ENCODE data around the gene PPM1N. TPM values are rescaled to one million over a fixed set of nuclear protein-coding genes. Genes with fewer than 3 reads are reported as not detected.

The PPM1N gene
- total and polyA plus RNA-seq, 2 of the 4 experiments (the other 2 are of a cell fraction): 0.90 to 1.6 TPM

GRCh38 chr19:45462174-45462573 is 36.1 kb upstream of the PPM1N start:
- WGBS, 2 experiments (ENCODE audit: extremely low coverage in 2 of 2, insufficient read length in 1 of 2): no CpG with 5 or more reads among the region's 4 CpGs
- ATAC-seq (ENCODE audit: low read depth): no peak
- Histone ChIP-seq H3K4me2 (ENCODE audit: low read depth, low read length) (no peak overlapping the region), H3K23ac (ENCODE audit: low read depth, low read length) (no peak overlapping the region), H3K36me3 (ENCODE audit: control insufficient read depth, insufficient read depth, low read length) (no peaks in the 10 kb centered on the region), H3K79me1 (ENCODE audit: low read depth in 1 of 2, low read length in 2 of 2) (peaks cover 0 to 2% of the 10 kb centered on the region in 2 experiments; a peak in 1 of 4 replicates), H2BK5ac (ENCODE audit: low read depth, low read length, poor library complexity, severe bottlenecking) (no peak overlapping the region), H4K91ac (ENCODE audit: insufficient read depth, low read depth, low read length) (no peak overlapping the region), H2AK5ac (ENCODE audit: low read depth, low read length) (no peak overlapping the region), H3K9me3 (ENCODE audit: control insufficient read depth, insufficient read depth, low read length) (no peaks in the 10 kb centered on the region), H3K9ac (ENCODE audit: low read depth, low read length) (no peak overlapping the region), H3K4me1 (ENCODE audit: control insufficient read depth, insufficient read depth, low read length) (no peaks in the 10 kb centered on the region), H2BK20ac (ENCODE audit: low read depth, low read length) (no peak overlapping the region), H3K4me3 (ENCODE audit: insufficient read depth, low read depth, low read length) (no peak overlapping the region), H2AK9ac (replicated peaks; ENCODE audit: low read depth, low read length, poor library complexity) (no peak overlapping the region), H2BK15ac (ENCODE audit: low read depth, low read length) (no peak overlapping the region), H2AFZ (replicated peaks; ENCODE audit: low read length, poor library complexity) (no peak overlapping the region), H3K14ac (replicated peaks; ENCODE audit: low read depth, low read length) (no peak overlapping the region), H3K27me3 (ENCODE audit: control insufficient read depth, insufficient read depth, low read length) (no peaks in the 10 kb centered on the region), H3K9me1 (ENCODE audit: insufficient read depth, low read length) (no peaks in the 10 kb centered on the region), H4K5ac (ENCODE audit: low read depth, low read length) (no peak overlapping the region), H3K18ac (ENCODE audit: low read depth, low read length) (no peak overlapping the region), H3K4ac (ENCODE audit: low read depth, low read length) (no peak overlapping the region), H3K27ac (ENCODE audit: insufficient read depth, low read length) (no peak overlapping the region), H4K8ac (ENCODE audit: low read depth in 2 of 2, low read length in 2 of 2) (no peak overlapping the region), H3K56ac (ENCODE audit: extremely low read depth, insufficient read depth, low read length) (no peak overlapping the region), H4K20me1 (ENCODE audit: insufficient read depth, low read length) (0 out of 2 replicates have a peak, but pooled peaks cover 2% of the 10 kb centered on the region), H2BK120ac (ENCODE audit: low read depth, low read length) (no peak overlapping the region)
- TF ChIP-seq FOS (IDR thresholded peaks at IDR 0.05; ENCODE audit: low read depth, low read length): no peak
- no peak for TF ChIP-seq ELK1 (IDR thresholded peaks at IDR 0.05; ENCODE audit: borderline replicate concordance, low read depth, low read length)
- TF ChIP-seq CHD1 (IDR thresholded peaks at IDR 0.05; ENCODE audit: low read depth, low read length): no peak
- TF ChIP-seq POLR2A (IDR thresholded peaks at IDR 0.05; ENCODE audit: low read depth, low read length): no peak
- BruUV-seq (replicated peaks): no TSS peak
- dilution Hi-C loops (cut with HindIII; ENCODE audit: low sequenced_read_pairs, unreplicated experiment): no loop called here
- in situ Hi-C loops (cut with MboI; ENCODE audit: low sequenced_read_pairs): no loop called here
- CTCF ChIA-PET: no interaction called here
- no peak for DNase-seq
- intact Hi-C loops (cut with micrococcal nuclease): no loop called here
- POLR2A ChIA-PET (ENCODE audit: unreplicated experiment): no interaction called here
